ENCODE data around the gene BMERB1.
A peak's percentile ranks its signal among the peaks of the same experiment; 100 is the strongest.
"Not testable (repeated sequence)": the region's sequence is repeated elsewhere in the genome, so short reads cannot be mapped to it uniquely, and the experiment has no call there.

Gene BMERB1

GRCh38 chr16:15427648-15428239 lies 6.6 kb upstream of the BMERB1 start:
- Histone ChIP-seq H3K4me3 (ENCODE audit: low read depth in 1 of 2, low read length in 2 of 2) (no peak overlapping the region), H3K27me3 (ENCODE audit: control insufficient read depth in 1 of 2, insufficient read depth in 2 of 2, low read length in 2 of 2) (no peaks in the 10 kb centered on the region), H3K9ac (ENCODE audit: low read length) (no peak overlapping the region), H3K36me3 (ENCODE audit: insufficient read depth, low read length) (no peaks in the 10 kb centered on the region), H3K27ac (ENCODE audit: low read depth, low read length) (no peak overlapping the region), H3K4me1 (ENCODE audit: insufficient read depth, low read length) (no peaks in the 10 kb centered on the region), H3K9me3 (ENCODE audit: low read length) (no peaks in the 10 kb centered on the region)

- not testable (repeated sequence) for H3K27ac ChIP-seq (ENCODE audit: low read depth, low read length); H3K36me3 ChIP-seq (ENCODE audit: insufficient read depth, low read length); H3K9me3 ChIP-seq (ENCODE audit: low read length); H3K4me1 ChIP-seq (ENCODE audit: insufficient read depth, low read length); H3K9ac ChIP-seq (ENCODE audit: low read length); H3K4me3 ChIP-seq (ENCODE audit: low read depth in 1 of 2, low read length in 2 of 2); H3K27me3 ChIP-seq (ENCODE audit: control insufficient read depth in 1 of 2, insufficient read depth in 2 of 2, low read length in 2 of 2)
Observed at GRCh38 chr16:15430884-15431283, 3.5 kb upstream of the BMERB1 start.

DNA sequence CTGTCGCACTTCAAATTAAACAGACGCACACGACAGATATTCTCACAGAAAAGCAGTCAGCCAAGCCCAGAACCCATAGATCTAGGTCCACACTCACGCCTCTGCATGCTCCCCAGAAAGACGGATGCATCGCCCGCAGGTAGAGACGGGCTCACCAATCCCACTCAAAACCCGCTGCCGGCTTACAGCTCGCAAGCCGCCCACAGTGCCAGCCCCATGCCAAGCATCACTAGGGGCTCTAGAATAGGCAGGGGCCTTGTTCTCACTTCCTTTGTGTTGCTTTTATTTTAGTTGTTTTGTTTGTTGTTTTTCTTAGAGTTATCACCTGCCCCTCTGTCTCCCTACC lies 336 bp upstream of the BMERB1 start:
- Histone ChIP-seq H3K36me3 (ENCODE audit: insufficient read depth, low read length) (no peaks in the 10 kb centered on the region), H3K4me3 (ENCODE audit: low read depth in 1 of 2, low read length in 2 of 2) (peak overlapping the region; percentile 86 to 90), H3K27ac (ENCODE audit: low read depth, low read length) (peak overlapping the region; percentile 35), H3K27me3 (ENCODE audit: control insufficient read depth in 1 of 2, insufficient read depth in 2 of 2, low read length in 2 of 2) (no peaks in the 10 kb centered on the region), H3K4me1 (ENCODE audit: insufficient read depth, low read length) (peaks cover 4% of the 10 kb centered on the region), H3K9me3 (ENCODE audit: low read length) (no peaks in the 10 kb centered on the region), H3K9ac (ENCODE audit: low read length) (no peak overlapping the region)

- Histone ChIP-seq H3K4me3 (ENCODE audit: low read depth in 1 of 2, low read length in 2 of 2) (peak overlapping the region; percentile 86 to 90), H3K9ac (ENCODE audit: low read length) (peak overlapping the region; percentile 54), H3K27me3 (ENCODE audit: control insufficient read depth in 1 of 2, insufficient read depth in 2 of 2, low read length in 2 of 2) (no peaks in the 10 kb centered on the region), H3K36me3 (ENCODE audit: insufficient read depth, low read length) (no peaks in the 10 kb centered on the region), H3K27ac (ENCODE audit: low read depth, low read length) (peak overlapping the region; percentile 35), H3K9me3 (ENCODE audit: low read length) (no peaks in the 10 kb centered on the region), H3K4me1 (ENCODE audit: insufficient read depth, low read length) (peaks cover 11% of the 10 kb centered on the region)
Observed at GRCh38 chr16:15435216-15435864, 952 bp downstream of the BMERB1 start.

- H3K36me3 ChIP-seq (ENCODE audit: insufficient read depth, low read length) = no peaks in the 10 kb centered on the region
- H3K27me3 ChIP-seq (ENCODE audit: control insufficient read depth in 1 of 2, insufficient read depth in 2 of 2, low read length in 2 of 2) = no peaks in the 10 kb centered on the region
- H3K27ac ChIP-seq (ENCODE audit: low read depth, low read length) = no peak overlapping the region
- no peaks in the 10 kb centered on the region for H3K9me3 ChIP-seq (ENCODE audit: low read length)
- no peak overlapping the region for H3K9ac ChIP-seq (ENCODE audit: low read length)
- peaks cover 11% of the 10 kb centered on the region for H3K4me1 ChIP-seq (ENCODE audit: insufficient read depth, low read length)
- no peak overlapping the region for H3K4me3 ChIP-seq (ENCODE audit: low read depth in 1 of 2, low read length in 2 of 2)
Observed at GRCh38 chr16:15439102-15439501, 4.7 kb downstream of the BMERB1 start.

GRCh38 chr16:15439521-15439920 lies 5.1 kb downstream of the BMERB1 start:
- Histone ChIP-seq H3K9me3 (ENCODE audit: low read length) (no peaks in the 10 kb centered on the region), H3K27ac (ENCODE audit: low read depth, low read length) (no peak overlapping the region), H3K36me3 (ENCODE audit: insufficient read depth, low read length) (no peaks in the 10 kb centered on the region)

DNA sequence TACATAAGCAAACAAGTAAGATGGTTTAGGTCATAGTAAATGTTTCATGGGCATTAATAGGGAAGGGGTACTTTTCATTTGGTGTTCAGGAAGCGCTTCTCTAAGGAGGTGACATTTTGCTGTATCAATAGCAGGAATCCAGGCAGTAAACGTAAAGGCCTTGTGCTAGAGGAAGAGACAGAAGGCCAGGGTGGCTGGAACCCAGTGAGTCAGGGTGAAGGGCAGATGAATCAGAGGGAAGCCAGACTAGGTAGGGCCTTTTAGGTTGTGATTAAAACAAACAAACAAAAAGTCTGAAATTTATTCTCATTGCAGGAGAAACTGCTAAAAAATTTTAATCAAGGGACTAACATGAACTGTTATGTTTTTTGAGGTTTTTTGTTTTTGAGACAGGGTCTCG lies 6.5 kb downstream of the BMERB1 start:
- Histone ChIP-seq H3K4me1 (ENCODE audit: insufficient read depth, low read length) (peaks cover 8% of the 10 kb centered on the region), H3K27me3 (ENCODE audit: control insufficient read depth in 1 of 2, insufficient read depth in 2 of 2, low read length in 2 of 2) (no peaks in the 10 kb centered on the region), H3K36me3 (ENCODE audit: insufficient read depth, low read length) (no peaks in the 10 kb centered on the region), H3K4me3 (ENCODE audit: low read depth in 1 of 2, low read length in 2 of 2) (no peak overlapping the region), H3K27ac (ENCODE audit: low read depth, low read length) (no peak overlapping the region), H3K9ac (ENCODE audit: low read length) (no peak overlapping the region), H3K9me3 (ENCODE audit: low read length) (no peaks in the 10 kb centered on the region)

More at GRCh38 chr16:15439521-15439920, 5.1 kb downstream of the BMERB1 start:
- Histone ChIP-seq H3K4me1 (ENCODE audit: insufficient read depth, low read length) (peaks cover 11% of the 10 kb centered on the region), H3K27me3 (ENCODE audit: control insufficient read depth in 1 of 2, insufficient read depth in 2 of 2, low read length in 2 of 2) (no peaks in the 10 kb centered on the region), H3K9ac (ENCODE audit: low read length) (no peak overlapping the region), H3K4me3 (ENCODE audit: low read depth in 1 of 2, low read length in 2 of 2) (no peak overlapping the region)

GRCh38 chr16:15442140-15442539 lies 7.8 kb downstream of the BMERB1 start:
- not testable (repeated sequence) for H3K36me3 ChIP-seq (ENCODE audit: insufficient read depth, low read length); H3K27ac ChIP-seq (ENCODE audit: low read depth, low read length); H3K9me3 ChIP-seq (ENCODE audit: low read length); H3K27me3 ChIP-seq (ENCODE audit: control insufficient read depth in 1 of 2, insufficient read depth in 2 of 2, low read length in 2 of 2); H3K4me3 ChIP-seq (ENCODE audit: low read depth in 1 of 2, low read length in 2 of 2); H3K9ac ChIP-seq (ENCODE audit: low read length); H3K4me1 ChIP-seq (ENCODE audit: insufficient read depth, low read length)

DNA sequence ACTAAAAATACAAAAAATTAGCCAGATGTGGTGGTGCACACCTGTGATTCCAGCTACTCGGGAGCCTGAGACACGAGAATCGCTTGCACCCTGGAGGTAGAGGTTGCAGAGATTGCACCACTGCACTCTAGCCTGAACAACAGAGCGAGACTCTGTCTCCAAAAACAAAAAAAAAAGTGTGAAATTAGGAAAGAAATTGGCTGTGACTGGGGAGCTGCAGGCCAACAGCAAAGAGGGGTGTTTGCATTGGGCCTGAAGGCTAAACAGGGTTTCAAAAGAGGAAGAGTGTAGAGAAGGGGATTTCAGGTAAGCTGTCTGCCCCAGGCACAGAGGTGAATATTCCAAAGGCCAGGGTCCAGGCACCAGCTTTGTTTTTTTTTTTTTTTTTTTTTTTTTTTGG lies 9.4 kb downstream of the BMERB1 start:
- Histone ChIP-seq H3K4me3 (ENCODE audit: low read depth in 1 of 2, low read length in 2 of 2) (no peak overlapping the region), H3K9me3 (ENCODE audit: low read length) (no peaks in the 10 kb centered on the region), H3K27ac (ENCODE audit: low read depth, low read length) (no peak overlapping the region), H3K27me3 (ENCODE audit: control insufficient read depth in 1 of 2, insufficient read depth in 2 of 2, low read length in 2 of 2) (no peaks in the 10 kb centered on the region), H3K36me3 (ENCODE audit: insufficient read depth, low read length) (no peaks in the 10 kb centered on the region), H3K4me1 (ENCODE audit: insufficient read depth, low read length) (peaks cover 7% of the 10 kb centered on the region), H3K9ac (ENCODE audit: low read length) (no peak overlapping the region)

- Histone ChIP-seq H3K27ac (ENCODE audit: low read depth, low read length) (no peak overlapping the region), H3K9ac (ENCODE audit: low read length) (no peak overlapping the region), H3K4me3 (ENCODE audit: low read depth in 1 of 2, low read length in 2 of 2) (no peak overlapping the region), H3K9me3 (ENCODE audit: low read length) (no peaks in the 10 kb centered on the region), H3K27me3 (ENCODE audit: control insufficient read depth in 1 of 2, insufficient read depth in 2 of 2, low read length in 2 of 2) (no peaks in the 10 kb centered on the region), H3K36me3 (ENCODE audit: insufficient read depth, low read length) (no peaks in the 10 kb centered on the region), H3K4me1 (ENCODE audit: insufficient read depth, low read length) (peaks cover 7% of the 10 kb centered on the region)
Observed at GRCh38 chr16:15444264-15444663, 9.9 kb downstream of the BMERB1 start.

DNA sequence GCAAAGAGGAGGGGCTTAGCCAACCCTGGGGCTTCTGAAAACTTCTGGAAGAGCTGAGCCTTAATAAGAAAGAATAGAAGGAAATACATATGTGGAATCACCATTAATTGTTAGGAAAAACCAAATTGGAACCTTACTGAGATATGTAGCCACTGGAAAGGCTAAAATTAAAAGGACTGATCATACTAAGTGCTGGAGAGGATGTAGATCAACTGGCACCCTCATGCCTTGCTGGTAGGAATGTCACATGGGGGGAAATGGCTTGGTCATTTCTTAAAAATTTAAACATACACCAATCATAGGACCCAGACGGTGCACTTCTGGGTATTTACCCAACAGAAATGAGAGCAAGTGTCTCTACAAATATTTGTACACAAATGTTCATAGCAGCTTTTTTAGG lies 11.1 kb downstream of the BMERB1 start:
- H3K4me1 ChIP-seq (ENCODE audit: insufficient read depth, low read length) = no peaks in the 10 kb centered on the region
- no peaks in the 10 kb centered on the region for H3K9me3 ChIP-seq (ENCODE audit: low read length)
- no peaks in the 10 kb centered on the region for H3K36me3 ChIP-seq (ENCODE audit: insufficient read depth, low read length)
- H3K27ac ChIP-seq (ENCODE audit: low read depth, low read length) = no peak overlapping the region
- H3K27me3 ChIP-seq (ENCODE audit: control insufficient read depth in 1 of 2, insufficient read depth in 2 of 2, low read length in 2 of 2) = no peaks in the 10 kb centered on the region
- no peak overlapping the region for H3K9ac ChIP-seq (ENCODE audit: low read length)
- H3K4me3 ChIP-seq (ENCODE audit: low read depth in 1 of 2, low read length in 2 of 2) = no peak overlapping the region

DNA sequence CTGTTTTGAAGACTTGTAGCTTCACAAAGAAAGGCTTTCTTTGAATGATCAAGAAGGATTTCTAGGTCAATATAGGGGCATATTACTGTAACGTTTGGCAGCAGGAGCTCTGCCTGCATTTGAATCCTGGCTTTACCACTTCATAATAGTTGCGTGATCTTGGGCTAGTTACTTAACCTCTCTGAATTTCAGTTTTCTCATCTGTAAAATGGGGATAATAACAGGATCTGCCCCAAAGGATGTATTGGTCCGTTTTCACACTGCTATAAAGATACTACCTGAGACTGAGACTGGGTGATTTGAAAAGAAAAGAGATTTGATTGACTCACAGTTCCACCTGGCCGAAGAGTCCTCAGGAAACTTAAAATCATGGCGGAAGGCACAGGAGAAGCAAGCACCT lies 12.5 kb downstream of the BMERB1 start:
- no peak overlapping the region for H3K4me3 ChIP-seq (ENCODE audit: low read depth in 1 of 2, low read length in 2 of 2)
- H3K27ac ChIP-seq (ENCODE audit: low read depth, low read length) = no peak overlapping the region
- no peaks in the 10 kb centered on the region for H3K27me3 ChIP-seq (ENCODE audit: control insufficient read depth in 1 of 2, insufficient read depth in 2 of 2, low read length in 2 of 2)
- H3K9ac ChIP-seq (ENCODE audit: low read length) = no peak overlapping the region
- H3K36me3 ChIP-seq (ENCODE audit: insufficient read depth, low read length) = no peaks in the 10 kb centered on the region
- H3K4me1 ChIP-seq (ENCODE audit: insufficient read depth, low read length) = no peaks in the 10 kb centered on the region
- no peaks in the 10 kb centered on the region for H3K9me3 ChIP-seq (ENCODE audit: low read length)
